Stimulated activated naive CD8-positive, alpha-beta T cell treated with anti-CD3 and anti-CD28 coated beads, Interleukin-15, Interleukin-2, amounts not matched to agents 100 ng/mL and 50 ng/mL, for 24 hours (primary cell): Measurements from ENCODE around the gene FIBIN.
"Not testable (repeated sequence)": the region's sequence is repeated elsewhere in the genome, so short reads cannot be mapped to it uniquely, and the experiment has no call there.

Experiments
- H3K27ac Mint-ChIP-seq: one replicate; pipeline ENCODE4 v1.8.0; 2021; ENCODE audit warnings: mild to moderate bottlenecking, mixed read lengths
- H3K27me3 Mint-ChIP-seq: one replicate; pipeline ENCODE4 v1.8.0; 2021; ENCODE audit warnings: mixed read lengths
- H3K36me3 Mint-ChIP-seq: one replicate; pipeline ENCODE4 v1.8.0; 2021; ENCODE audit warnings: low read depth, mixed read lengths
- H3K4me1 Mint-ChIP-seq: one replicate; pipeline ENCODE4 v1.8.0; 2021; ENCODE audit warnings: low read depth, mixed read lengths
- H3K4me3 Mint-ChIP-seq: one replicate; pipeline ENCODE4 v1.8.0; 2021; ENCODE audit warnings: mild to moderate bottlenecking, mixed read lengths
- H3K9me3 Mint-ChIP-seq: one replicate; pipeline ENCODE4 v1.8.0; 2021; ENCODE audit warnings: mixed read lengths

Gene FIBIN

DNA sequence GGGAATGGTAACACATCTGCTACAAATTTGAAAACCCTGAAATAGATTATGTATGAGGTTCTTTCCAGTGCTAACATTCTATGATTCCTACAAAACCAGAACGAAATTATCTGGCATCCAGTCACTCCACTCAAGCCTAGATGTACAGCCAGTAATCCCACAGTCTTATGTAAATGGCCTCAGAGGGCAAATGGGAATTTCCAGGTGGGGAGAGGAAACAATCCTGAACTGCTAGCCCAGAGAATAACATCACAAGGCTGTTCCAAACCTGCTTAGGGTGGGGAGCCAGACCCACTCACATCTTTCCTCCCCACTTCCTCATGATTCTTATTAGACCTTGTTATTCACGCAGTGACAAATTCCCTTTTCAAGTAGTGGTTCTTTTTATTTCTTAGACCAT lies 3.5 kb downstream of the FIBIN start:
- Mint-ChIP-seq H3K27me3 (no peaks in the 10 kb centered on the region), H3K36me3 (no peaks in the 10 kb centered on the region), H3K4me1 (no peaks in the 10 kb centered on the region), H3K27ac (no peak overlapping the region), H3K9me3 (no peaks in the 10 kb centered on the region), H3K4me3 (no peak overlapping the region)

DNA sequence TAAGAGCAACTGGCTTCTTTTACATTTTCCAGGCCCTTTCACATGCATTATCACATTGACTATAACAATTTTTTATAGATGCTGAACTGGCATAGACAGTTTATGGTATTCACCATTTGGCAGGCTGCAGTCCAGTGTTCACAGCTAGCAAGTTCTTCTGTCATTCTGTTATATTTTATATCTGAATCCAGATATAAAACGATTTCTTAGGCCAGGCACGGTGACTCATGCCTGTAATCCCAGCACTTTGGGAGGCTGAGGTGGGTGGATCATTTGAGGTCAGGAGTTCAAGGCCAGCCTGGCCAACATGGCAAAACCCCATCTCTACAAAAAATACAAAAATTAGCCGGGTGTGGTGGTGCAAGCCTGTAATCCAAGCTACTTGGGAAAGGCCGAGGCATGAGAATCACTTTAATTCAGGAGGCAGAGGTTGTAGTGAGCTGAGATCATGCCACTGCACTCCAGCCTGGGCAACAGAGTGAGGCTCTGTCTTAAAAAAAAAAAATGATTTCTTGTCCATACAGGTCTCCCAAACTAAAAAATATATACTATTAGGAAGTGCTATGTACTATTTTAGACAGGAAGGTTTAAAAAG lies 7.3 kb downstream of the FIBIN start:
- H3K36me3 Mint-ChIP-seq, H3K27me3 Mint-ChIP-seq, H3K4me1 Mint-ChIP-seq, H3K9me3 Mint-ChIP-seq, H3K4me3 Mint-ChIP-seq, H3K27ac Mint-ChIP-seq: not testable (repeated sequence)

DNA sequence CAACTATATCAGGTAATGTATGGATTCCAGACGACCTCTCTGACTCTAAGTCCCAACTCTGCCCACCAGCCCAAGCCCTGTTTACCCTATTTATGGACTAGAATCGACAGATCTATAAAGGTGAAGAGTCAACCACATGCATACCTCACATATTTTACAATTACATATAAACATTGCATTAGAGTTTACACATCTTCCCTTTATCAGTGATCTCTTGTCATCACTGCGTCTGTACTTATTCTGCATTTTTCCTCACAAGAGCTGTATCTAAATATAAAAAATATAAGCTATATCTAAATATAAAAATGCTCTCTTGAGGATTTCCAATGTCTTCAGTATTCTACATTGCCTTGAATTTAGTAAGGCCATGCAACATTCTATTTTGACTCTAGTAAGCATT lies 8.5 kb downstream of the FIBIN start:
- Mint-ChIP-seq H3K4me3 (no peak overlapping the region), H3K4me1 (no peaks in the 10 kb centered on the region), H3K27me3 (no peaks in the 10 kb centered on the region), H3K36me3 (no peaks in the 10 kb centered on the region), H3K9me3 (no peaks in the 10 kb centered on the region), H3K27ac (no peak overlapping the region)

DNA sequence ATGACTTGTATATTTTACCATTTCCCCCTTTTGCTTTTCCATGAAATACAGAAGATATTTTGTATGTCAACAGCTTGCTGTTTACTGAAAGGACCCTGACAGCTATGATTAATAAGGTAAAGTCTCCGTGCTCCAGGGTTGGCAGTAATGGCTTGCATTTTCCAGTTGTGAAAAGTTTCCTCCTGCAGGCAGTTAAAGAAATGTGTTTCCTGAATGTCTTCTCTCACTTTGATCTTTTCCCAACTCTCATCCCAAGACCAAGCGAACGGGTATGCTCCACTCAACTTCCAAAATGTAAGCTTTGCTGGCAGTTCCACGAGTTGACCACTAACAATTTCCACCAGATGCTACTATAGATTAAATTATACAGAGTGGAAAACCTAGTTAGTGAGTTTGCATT lies 8.9 kb downstream of the FIBIN start:
- no peaks in the 10 kb centered on the region for H3K9me3 Mint-ChIP-seq
- no peaks in the 10 kb centered on the region for H3K27me3 Mint-ChIP-seq
- no peaks in the 10 kb centered on the region for H3K4me1 Mint-ChIP-seq
- no peak overlapping the region for H3K27ac Mint-ChIP-seq
- H3K4me3 Mint-ChIP-seq = no peak overlapping the region
- no peaks in the 10 kb centered on the region for H3K36me3 Mint-ChIP-seq

DNA sequence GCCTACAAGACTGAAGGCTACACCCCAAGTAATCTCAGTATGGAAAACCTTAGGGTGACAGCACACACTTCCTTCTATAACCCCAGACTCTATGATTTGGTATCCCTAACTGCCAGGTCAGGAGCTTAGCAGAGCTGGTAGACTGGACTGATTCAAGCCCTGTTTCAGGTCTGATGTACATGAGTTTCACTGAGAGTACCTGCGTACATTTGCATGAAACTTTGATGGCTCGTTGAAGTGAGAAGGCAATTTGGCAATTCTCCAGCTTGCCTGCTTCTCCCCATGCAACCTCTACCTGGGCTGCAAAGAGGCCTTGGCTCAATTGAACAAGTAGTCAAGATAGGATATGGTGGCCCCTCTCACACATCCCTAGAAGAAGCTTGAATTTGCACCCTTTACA lies 10.2 kb downstream of the FIBIN start:
- Mint-ChIP-seq H3K4me1 (no peaks in the 10 kb centered on the region), H3K4me3 (no peak overlapping the region), H3K36me3 (no peaks in the 10 kb centered on the region), H3K27ac (no peak overlapping the region), H3K9me3 (no peaks in the 10 kb centered on the region), H3K27me3 (no peaks in the 10 kb centered on the region)

GRCh38 chr11:27008811-27009535 lies 15.1 kb downstream of the FIBIN start:
- Mint-ChIP-seq H3K9me3 (no peaks in the 10 kb centered on the region), H3K4me3 (no peak overlapping the region), H3K4me1 (no peaks in the 10 kb centered on the region), H3K36me3 (no peaks in the 10 kb centered on the region), H3K27me3 (no peaks in the 10 kb centered on the region), H3K27ac (no peak overlapping the region)

- H3K27me3 Mint-ChIP-seq = no peaks in the 10 kb centered on the region
- no peaks in the 10 kb centered on the region for H3K4me1 Mint-ChIP-seq
- H3K27ac Mint-ChIP-seq = no peak overlapping the region
- no peaks in the 10 kb centered on the region for H3K9me3 Mint-ChIP-seq
- H3K4me3 Mint-ChIP-seq = no peak overlapping the region
- H3K36me3 Mint-ChIP-seq = no peaks in the 10 kb centered on the region
These were observed 17.8 kb downstream of the FIBIN start for GRCh38 chr11:27011560-27012233.

GRCh38 chr11:27012234-27012921 lies 18.5 kb downstream of the FIBIN start:
- H3K9me3 Mint-ChIP-seq = no peaks in the 10 kb centered on the region

GRCh38 chr11:27013781-27014361 lies 20.0 kb downstream of the FIBIN start:
- no peaks in the 10 kb centered on the region for H3K4me1 Mint-ChIP-seq
- H3K36me3 Mint-ChIP-seq = no peaks in the 10 kb centered on the region
- H3K9me3 Mint-ChIP-seq = no peaks in the 10 kb centered on the region
- no peaks in the 10 kb centered on the region for H3K27me3 Mint-ChIP-seq
- H3K27ac Mint-ChIP-seq = no peak overlapping the region
- no peak overlapping the region for H3K4me3 Mint-ChIP-seq

More at GRCh38 chr11:27012234-27012921, 18.5 kb downstream of the FIBIN start:
- H3K4me3 Mint-ChIP-seq = no peak overlapping the region
- no peaks in the 10 kb centered on the region for H3K36me3 Mint-ChIP-seq
- H3K27me3 Mint-ChIP-seq = no peaks in the 10 kb centered on the region
- H3K4me1 Mint-ChIP-seq = no peaks in the 10 kb centered on the region
- no peak overlapping the region for H3K27ac Mint-ChIP-seq

GRCh38 chr11:27018902-27019529 lies 25.1 kb downstream of the FIBIN start:
- Mint-ChIP-seq H3K4me3 (no peak overlapping the region), H3K4me1 (no peaks in the 10 kb centered on the region), H3K36me3 (no peaks in the 10 kb centered on the region), H3K27me3 (no peaks in the 10 kb centered on the region), H3K9me3 (no peaks in the 10 kb centered on the region), H3K27ac (no peak overlapping the region)

- Mint-ChIP-seq H3K27me3 (no peaks in the 10 kb centered on the region), H3K27ac (no peak overlapping the region), H3K4me1 (no peaks in the 10 kb centered on the region), H3K36me3 (no peaks in the 10 kb centered on the region), H3K9me3 (no peaks in the 10 kb centered on the region), H3K4me3 (no peak overlapping the region)
These were observed 26.8 kb downstream of the FIBIN start for GRCh38 chr11:27020751-27021150.

DNA sequence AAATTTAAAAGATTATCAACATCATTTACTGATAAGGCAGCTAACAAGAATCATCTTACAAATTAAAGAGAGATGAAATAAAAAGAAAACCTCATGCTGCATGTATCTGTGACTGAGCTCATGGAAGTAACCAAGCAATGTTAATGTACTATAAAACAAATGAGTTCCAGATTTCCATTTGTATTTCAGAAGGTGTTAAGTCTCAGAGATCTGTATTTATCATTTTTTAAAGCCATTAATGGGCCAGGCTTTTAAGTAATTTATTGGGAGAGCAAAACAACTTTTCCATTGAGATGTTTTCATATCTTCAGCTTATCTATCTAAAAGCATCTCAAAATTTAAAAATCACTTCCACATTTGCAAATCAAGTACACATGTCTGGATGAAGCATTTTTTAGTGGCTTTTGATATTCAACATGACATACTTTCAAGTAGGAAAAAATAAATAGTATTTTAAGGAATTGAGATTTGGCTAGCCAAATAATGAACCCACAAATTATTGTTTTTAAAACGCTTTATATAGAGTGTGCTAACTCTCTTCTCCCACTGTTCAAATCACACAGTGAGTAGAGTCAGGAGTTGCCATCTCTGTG lies 28.8 kb downstream of the FIBIN start:
- Mint-ChIP-seq H3K9me3 (no peaks in the 10 kb centered on the region), H3K4me3 (no peak overlapping the region)

DNA sequence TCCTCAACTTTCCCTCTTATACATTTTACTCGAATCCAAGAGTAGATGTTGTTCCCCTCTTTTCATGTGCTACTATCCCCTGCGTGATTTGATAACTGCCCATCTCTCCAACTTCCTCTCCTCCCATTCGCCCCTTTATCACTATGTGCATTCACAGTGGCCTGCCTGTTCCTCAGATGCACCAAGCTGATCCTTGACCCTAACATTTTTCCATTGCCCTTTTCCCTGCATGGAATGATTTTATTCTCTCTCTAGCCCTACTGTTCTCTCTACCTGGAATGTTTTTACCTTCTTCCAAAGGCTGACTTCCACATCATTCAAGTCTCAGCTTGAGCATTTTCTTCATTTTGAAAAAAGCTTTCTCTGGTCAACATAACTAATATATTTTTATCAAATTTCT lies 31.0 kb downstream of the FIBIN start:
- Mint-ChIP-seq H3K36me3 (no peaks in the 10 kb centered on the region), H3K27ac (no peak overlapping the region), H3K4me3 (no peak overlapping the region), H3K4me1 (no peaks in the 10 kb centered on the region), H3K9me3 (no peaks in the 10 kb centered on the region), H3K27me3 (no peaks in the 10 kb centered on the region)

More for the DNA sequence above, 28.8 kb downstream of the FIBIN start:
- Mint-ChIP-seq H3K4me1 (no peaks in the 10 kb centered on the region), H3K27me3 (no peaks in the 10 kb centered on the region), H3K27ac (no peak overlapping the region), H3K36me3 (no peaks in the 10 kb centered on the region)

GRCh38 chr11:27025312-27025955 lies 31.5 kb downstream of the FIBIN start:
- no peaks in the 10 kb centered on the region for H3K27me3 Mint-ChIP-seq
- H3K4me3 Mint-ChIP-seq = no peak overlapping the region

More at GRCh38 chr11:27025312-27025955, 31.5 kb downstream of the FIBIN start:
- no peaks in the 10 kb centered on the region for H3K4me1 Mint-ChIP-seq
- H3K36me3 Mint-ChIP-seq = no peaks in the 10 kb centered on the region
- H3K9me3 Mint-ChIP-seq = no peaks in the 10 kb centered on the region
- no peak overlapping the region for H3K27ac Mint-ChIP-seq
